GM18519 (cell line): ENCODE data around the gene ELMO1.

ENCODE experiments used
- ATAC-seq: cut with Tn5 transposase; IDR thresholded peaks from one replicate; pipeline ENCODE4 v1.9.1; 2021; ENCODE audit warnings: mild to moderate bottlenecking, moderate library complexity; ENCODE audit not compliant: unreplicated experiment, low FRiP score

Gene ELMO1

GRCh38 chr7:37471619-37472018 is 23.0 kb upstream of the ELMO1 start:
- ATAC-seq: no peak

- ATAC-seq: peak; percentile 65
Observed at GRCh38 chr7:37467002-37467401, 18.3 kb upstream of the ELMO1 start.

- ATAC-seq: no peak
Observed at GRCh38 chr7:37462138-37462537, 13.5 kb upstream of the ELMO1 start.

- ATAC-seq: no peak
Observed at GRCh38 chr7:37455081-37455480, 6.4 kb upstream of the ELMO1 start.

GRCh38 chr7:37452346-37452745 is 3.7 kb upstream of the ELMO1 start:
- ATAC-seq: no peak

GRCh38 chr7:37450035-37450434 is 1.4 kb upstream of the ELMO1 start:
- no peak for ATAC-seq

GRCh38 chr7:37449621-37450020 is 957 bp upstream of the ELMO1 start:
- ATAC-seq: no peak

- ATAC-seq: peak; percentile 5
Observed at GRCh38 chr7:37448011-37448635, 541 bp downstream of the ELMO1 start.

GRCh38 chr7:37446371-37446770 is 2.3 kb downstream of the ELMO1 start:
- ATAC-seq: no peak

- no peak for ATAC-seq
Observed at GRCh38 chr7:37445790-37446189, 2.9 kb downstream of the ELMO1 start.

- ATAC-seq: no peak
Observed at GRCh38 chr7:37445064-37445723, 3.5 kb downstream of the ELMO1 start.

- ATAC-seq: no peak
Observed at GRCh38 chr7:37443627-37444026, 5.0 kb downstream of the ELMO1 start.

GRCh38 chr7:37442268-37442667 is 6.4 kb downstream of the ELMO1 start:
- no peak for ATAC-seq

- ATAC-seq: no peak
Observed at GRCh38 chr7:37441816-37442215, 6.8 kb downstream of the ELMO1 start.

- ATAC-seq: no peak
Observed at GRCh38 chr7:37441386-37441760, 7.3 kb downstream of the ELMO1 start.

GRCh38 chr7:37440738-37441385 is 7.8 kb downstream of the ELMO1 start:
- no peak for ATAC-seq

GRCh38 chr7:37439653-37440026 is 9.0 kb downstream of the ELMO1 start:
- ATAC-seq: no peak

GRCh38 chr7:37438906-37439652 is 9.6 kb downstream of the ELMO1 start:
- no peak for ATAC-seq

- ATAC-seq: no peak
Observed at GRCh38 chr7:37435156-37435855, 13.4 kb downstream of the ELMO1 start.

GRCh38 chr7:37434529-37434928 is 14.1 kb downstream of the ELMO1 start:
- ATAC-seq: no peak

- ATAC-seq: no peak
Observed at GRCh38 chr7:37433166-37433565, 15.5 kb downstream of the ELMO1 start.
